Neural cell (in vitro differentiated cells): ENCODE data around the gene PLD6. TPM values are rescaled to one million over a fixed set of nuclear protein-coding genes. Genes with fewer than 3 reads are reported as not detected.

Experiments
- H2AFZ ChIP-seq: fragments of 200-600, 300-800 bp; sonication (generic), shearing (Covaris generic); 2 replicates; pipeline ENCODE4 v1.6.0; 2014; ENCODE audit warnings: low read depth, mild to moderate bottlenecking, antibody characterized with exemption, low read length, moderate library complexity
- H3F3A ChIP-seq: fragments of 200-600 bp; shearing (Covaris generic); 2 replicates; pipeline ENCODE4 v1.6.1; 2016; ENCODE audit warnings: mild to moderate bottlenecking, moderate library complexity, mixed read lengths, antibody characterized with exemption, low read length; ENCODE audit not compliant: insufficient read depth, poor library complexity, severe bottlenecking
- H3K27ac ChIP-seq: fragments of 200-600, 300-800 bp; sonication (generic), shearing (Covaris generic); 2 replicates; pipeline ENCODE4 v1.5.1; 2014; ENCODE audit warnings: mild to moderate bottlenecking, low read length, moderate library complexity
- H3K27me3 ChIP-seq: fragments of 300-800, 200-600 bp; sonication (generic), shearing (Covaris generic); 2 replicates; pipeline ENCODE4 v1.6.0; 2014; ENCODE audit warnings: mild to moderate bottlenecking, low read depth, low read length, moderate library complexity; ENCODE audit not compliant: insufficient read depth
- H3K36me3 ChIP-seq: fragments of 300-800, 200-600 bp; sonication (generic), shearing (Covaris generic); 2 replicates; pipeline ENCODE4 v1.5.1; 2014; ENCODE audit warnings: mild to moderate bottlenecking, antibody characterized with exemption, low read length, moderate library complexity; ENCODE audit not compliant: insufficient read depth
- H3K4me2 ChIP-seq: fragments of 300-800, 200-600 bp; sonication (generic), shearing (Covaris generic); 2 replicates; pipeline ENCODE4 v1.6.0; 2014; ENCODE audit warnings: mild to moderate bottlenecking, low read length
- H3K4me3 ChIP-seq: fragments of 300-800, 200-600 bp; sonication (generic), shearing (Covaris generic); 2 replicates; pipeline ENCODE4 v1.5.1; 2014; ENCODE audit warnings: mild to moderate bottlenecking, low read length, moderate library complexity
- H3K79me2 ChIP-seq: fragments of 200-600 bp; shearing (Covaris generic); replicated peaks from 2 replicates; pipeline ENCODE4 v1.6.0; 2014; ENCODE audit warnings: mild to moderate bottlenecking, low read length, moderate library complexity; ENCODE audit not compliant: insufficient read depth
- H3K9ac ChIP-seq: fragments of 300-800, 200-600 bp; sonication (generic), shearing (Covaris generic); 2 replicates; pipeline ENCODE4 v1.6.1; 2016; ENCODE audit warnings: mild to moderate bottlenecking, low read length, mixed read lengths
- H3K9me2 ChIP-seq: fragments of 200-600 bp; shearing (Covaris generic); 2 replicates; pipeline ENCODE4 v1.6.1; 2016; ENCODE audit warnings: mild to moderate bottlenecking, low read length, mixed read lengths; ENCODE audit not compliant: insufficient read depth
- H3K9me3 ChIP-seq: fragments of 200-600, 300-800 bp; sonication (generic), shearing (Covaris generic); 2 replicates; pipeline ENCODE4 v1.6.1; 2016; ENCODE audit warnings: mild to moderate bottlenecking, mixed run types, low read length, moderate library complexity, mixed read lengths
- H4K20me1 ChIP-seq: fragments of 200-600 bp; shearing (Covaris generic); 2 replicates; pipeline ENCODE4 v1.6.1; 2016; ENCODE audit warnings: mild to moderate bottlenecking, mixed run types; ENCODE audit not compliant: insufficient read depth
- CTCF ChIP-seq: fragments of 450-650 bp; IDR thresholded peaks from 2 replicates; pipeline ENCODE4 v1.5.1; 2014; ENCODE audit warnings: antibody characterized with exemption, mild to moderate bottlenecking, moderate library complexity; ENCODE audit not compliant: poor library complexity, severe bottlenecking
- EP300 ChIP-seq: fragments of 450-650 bp; conservative IDR thresholded peaks from 2 replicates; pipeline ENCODE4 v1.6.1; 2014; ENCODE audit warnings: antibody characterized with exemption, mild to moderate bottlenecking, moderate library complexity; ENCODE audit not compliant: poor library complexity, severe bottlenecking
- EZH2 ChIP-seq: fragments of 200-600, 300-800 bp; shearing (Covaris generic), sonication (generic); IDR thresholded peaks from 2 replicates; pipeline ENCODE4 v1.6.1; 2014; ENCODE audit warnings: antibody characterized with exemption, low read length, borderline replicate concordance, mild to moderate bottlenecking; ENCODE audit not compliant: insufficient read depth, poor library complexity, severe bottlenecking
- MXI1 ChIP-seq: fragments of 450-650 bp; conservative IDR thresholded peaks from 2 replicates; pipeline ENCODE4 v1.6.1; 2014; ENCODE audit warnings: antibody characterized with exemption, mild to moderate bottlenecking; ENCODE audit not compliant: poor library complexity, severe bottlenecking
- POLR2AphosphoS5 ChIP-seq: IDR thresholded peaks from 2 replicates; pipeline ENCODE4 v1.6.1; 2012
- RAD21 ChIP-seq: fragments of 450-650 bp; conservative IDR thresholded peaks from 2 replicates; pipeline ENCODE4 v1.6.1; 2014; ENCODE audit warnings: antibody characterized with exemption, mild to moderate bottlenecking, moderate library complexity
- SMC3 ChIP-seq: fragments of 450-650 bp; conservative IDR thresholded peaks from 2 replicates; pipeline ENCODE4 v1.6.1; 2014; ENCODE audit warnings: antibody characterized with exemption, mild to moderate bottlenecking, moderate library complexity; ENCODE audit not compliant: poor library complexity
- TAF1 ChIP-seq: IDR thresholded peaks from 2 replicates; pipeline ENCODE4 v1.6.1; 2012; ENCODE audit warnings: low read depth
- polyA plus RNA-seq: library from polyadenylated mRNA; depleted of rRNA; stranded (reverse); fragments of >200 nt; gene quantifications from 2 replicates; pipeline ENCODE4 v1.2.3, GENCODE V29; 2014
- TF ChIP-seq, protein P1 (sequence below): IDR thresholded peaks from 2 replicates; pipeline ENCODE4 v1.6.1; 2012; ENCODE audit warnings: borderline replicate concordance

Gene PLD6
- polyA plus RNA-seq, 1 donor from 2014 or later: 2.0 TPM

DNA sequence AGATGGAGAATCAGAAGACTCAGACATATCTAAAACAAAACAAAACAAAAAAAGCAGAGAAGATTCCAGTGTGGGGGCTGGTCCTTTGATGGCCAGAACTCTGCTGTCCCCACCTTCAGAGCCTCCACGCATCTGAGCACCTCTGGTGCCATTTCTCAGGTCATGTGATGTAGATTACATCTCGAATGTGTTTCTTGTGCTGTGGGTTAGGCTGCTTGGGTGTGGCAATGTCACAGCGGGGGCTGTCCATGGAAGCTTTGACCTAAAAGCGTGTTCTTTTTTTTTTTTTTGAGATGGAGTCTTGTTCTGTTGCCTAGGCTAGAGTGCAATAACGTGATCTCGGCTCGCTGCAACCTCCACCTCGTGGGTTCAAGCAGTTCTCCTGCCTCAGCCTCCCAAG, 51.2 kb downstream of the PLD6 start:
- no peak overlapping the region for H2AFZ ChIP-seq
- no peaks in the 10 kb centered on the region for H3K27me3 ChIP-seq
- no peak overlapping the region for H3K4me3 ChIP-seq
- no peak overlapping the region for H3K27ac ChIP-seq
- TF ChIP-seq RAD21 (no peak), TAF1 (no peak), POLR2AphosphoS5 (no peak), EZH2 (no peak), MXI1 (no peak), SMC3 (no peak), CTCF (no peak), EP300 (no peak)
- TF ChIP-seq, protein P1, sequence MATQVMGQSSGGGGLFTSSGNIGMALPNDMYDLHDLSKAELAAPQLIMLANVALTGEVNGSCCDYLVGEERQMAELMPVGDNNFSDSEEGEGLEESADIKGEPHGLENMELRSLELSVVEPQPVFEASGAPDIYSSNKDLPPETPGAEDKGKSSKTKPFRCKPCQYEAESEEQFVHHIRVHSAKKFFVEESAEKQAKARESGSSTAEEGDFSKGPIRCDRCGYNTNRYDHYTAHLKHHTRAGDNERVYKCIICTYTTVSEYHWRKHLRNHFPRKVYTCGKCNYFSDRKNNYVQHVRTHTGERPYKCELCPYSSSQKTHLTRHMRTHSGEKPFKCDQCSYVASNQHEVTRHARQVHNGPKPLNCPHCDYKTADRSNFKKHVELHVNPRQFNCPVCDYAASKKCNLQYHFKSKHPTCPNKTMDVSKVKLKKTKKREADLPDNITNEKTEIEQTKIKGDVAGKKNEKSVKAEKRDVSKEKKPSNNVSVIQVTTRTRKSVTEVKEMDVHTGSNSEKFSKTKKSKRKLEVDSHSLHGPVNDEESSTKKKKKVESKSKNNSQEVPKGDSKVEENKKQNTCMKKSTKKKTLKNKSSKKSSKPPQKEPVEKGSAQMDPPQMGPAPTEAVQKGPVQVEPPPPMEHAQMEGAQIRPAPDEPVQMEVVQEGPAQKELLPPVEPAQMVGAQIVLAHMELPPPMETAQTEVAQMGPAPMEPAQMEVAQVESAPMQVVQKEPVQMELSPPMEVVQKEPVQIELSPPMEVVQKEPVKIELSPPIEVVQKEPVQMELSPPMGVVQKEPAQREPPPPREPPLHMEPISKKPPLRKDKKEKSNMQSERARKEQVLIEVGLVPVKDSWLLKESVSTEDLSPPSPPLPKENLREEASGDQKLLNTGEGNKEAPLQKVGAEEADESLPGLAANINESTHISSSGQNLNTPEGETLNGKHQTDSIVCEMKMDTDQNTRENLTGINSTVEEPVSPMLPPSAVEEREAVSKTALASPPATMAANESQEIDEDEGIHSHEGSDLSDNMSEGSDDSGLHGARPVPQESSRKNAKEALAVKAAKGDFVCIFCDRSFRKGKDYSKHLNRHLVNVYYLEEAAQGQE: no peak
- H3K9me3 ChIP-seq: no peaks in the 10 kb centered on the region
- no peaks in the 10 kb centered on the region for H3K79me2 ChIP-seq
- no peak overlapping the region for H3K9ac ChIP-seq
- no peaks in the 10 kb centered on the region for H4K20me1 ChIP-seq
- no peaks in the 10 kb centered on the region for H3F3A ChIP-seq
- H3K4me2 ChIP-seq: no peak overlapping the region
- no peaks in the 10 kb centered on the region for H3K9me2 ChIP-seq
- no peaks in the 10 kb centered on the region for H3K36me3 ChIP-seq

- Histone ChIP-seq H3K4me3 (no peak overlapping the region), H3K9me2 (no peaks in the 10 kb centered on the region), H3K9me3 (no peaks in the 10 kb centered on the region), H3F3A (no peaks in the 10 kb centered on the region), H2AFZ (no peak overlapping the region), H4K20me1 (no peaks in the 10 kb centered on the region), H3K27ac (no peak overlapping the region), H3K36me3 (no peaks in the 10 kb centered on the region), H3K27me3 (no peaks in the 10 kb centered on the region), H3K9ac (no peak overlapping the region), H3K79me2 (no peaks in the 10 kb centered on the region), H3K4me2 (no peak overlapping the region)
- TF ChIP-seq RAD21: no peak
- TF ChIP-seq, protein P1: no peak
- TF ChIP-seq SMC3: no peak
- no peak for TF ChIP-seq EP300
- TF ChIP-seq CTCF: no peak
- no peak for TF ChIP-seq EZH2
- TF ChIP-seq MXI1: no peak
- no peak for TF ChIP-seq POLR2AphosphoS5
- TF ChIP-seq TAF1: no peak
Observed at GRCh38 chr17:17154556-17154955, 51.6 kb downstream of the PLD6 start.
